ENCODE measurements around the gene L2HGDH. TPM values are rescaled to one million over a fixed set of nuclear protein-coding genes. Genes with fewer than 3 reads are reported as not detected.

Gene L2HGDH
- total RNA-seq, 1 experiment from 2014 or later: 16.9 TPM

DNA sequence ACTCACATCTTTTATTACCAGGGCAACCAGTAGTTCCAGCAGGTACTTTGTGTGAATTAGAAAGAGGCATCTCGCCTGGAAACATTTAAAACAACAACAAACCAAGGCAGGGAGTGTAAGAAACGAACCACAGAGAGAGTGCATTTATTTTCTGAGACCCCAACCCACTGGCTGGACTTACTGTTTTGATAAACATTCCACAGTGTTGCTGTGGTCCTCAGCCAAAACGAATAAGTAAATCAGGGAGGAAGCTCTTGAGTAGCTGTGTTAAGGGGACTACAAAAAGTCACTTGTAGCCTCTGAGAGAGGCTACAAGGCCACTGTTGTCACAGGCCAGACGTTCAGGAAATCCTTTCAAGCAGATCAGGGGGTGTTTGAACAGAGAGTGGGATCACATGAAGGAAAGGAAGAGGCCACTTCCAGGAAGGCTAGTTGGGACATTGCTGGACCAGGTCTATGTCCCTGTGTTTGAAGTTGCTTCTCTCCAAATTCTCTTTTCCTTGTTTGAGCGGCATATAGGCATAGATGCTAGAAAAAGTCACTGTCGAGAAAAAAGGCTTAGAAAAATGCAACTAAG is 33.9 kb upstream of the L2HGDH start:
- H3K36me3 ChIP-seq (ENCODE audit: control insufficient read depth in 1 of 2, insufficient read depth in 2 of 2, low read length in 2 of 2): no peaks in the 10 kb centered on the region
- no peak for TF ChIP-seq POLR2AphosphoS5 (IDR thresholded peaks at IDR 0.05; ENCODE audit: low read depth, low read length)
- no peak for TF ChIP-seq SRF (IDR thresholded peaks at IDR 0.05; ENCODE audit: low read depth)
- no peak for TF ChIP-seq RAD21 (IDR thresholded peaks at IDR 0.05; ENCODE audit: low read depth)
- TF ChIP-seq CEBPB (IDR thresholded peaks at IDR 0.05; ENCODE audit: low read depth): no peak
- TF ChIP-seq SIN3A (IDR thresholded peaks at IDR 0.05; ENCODE audit: low read depth): no peak
- TF ChIP-seq TCF7L2 (IDR thresholded peaks at IDR 0.05; ENCODE audit: borderline replicate concordance, extremely low read depth, insufficient read depth, insufficient read length): no peak
- TF ChIP-seq, protein P1, sequence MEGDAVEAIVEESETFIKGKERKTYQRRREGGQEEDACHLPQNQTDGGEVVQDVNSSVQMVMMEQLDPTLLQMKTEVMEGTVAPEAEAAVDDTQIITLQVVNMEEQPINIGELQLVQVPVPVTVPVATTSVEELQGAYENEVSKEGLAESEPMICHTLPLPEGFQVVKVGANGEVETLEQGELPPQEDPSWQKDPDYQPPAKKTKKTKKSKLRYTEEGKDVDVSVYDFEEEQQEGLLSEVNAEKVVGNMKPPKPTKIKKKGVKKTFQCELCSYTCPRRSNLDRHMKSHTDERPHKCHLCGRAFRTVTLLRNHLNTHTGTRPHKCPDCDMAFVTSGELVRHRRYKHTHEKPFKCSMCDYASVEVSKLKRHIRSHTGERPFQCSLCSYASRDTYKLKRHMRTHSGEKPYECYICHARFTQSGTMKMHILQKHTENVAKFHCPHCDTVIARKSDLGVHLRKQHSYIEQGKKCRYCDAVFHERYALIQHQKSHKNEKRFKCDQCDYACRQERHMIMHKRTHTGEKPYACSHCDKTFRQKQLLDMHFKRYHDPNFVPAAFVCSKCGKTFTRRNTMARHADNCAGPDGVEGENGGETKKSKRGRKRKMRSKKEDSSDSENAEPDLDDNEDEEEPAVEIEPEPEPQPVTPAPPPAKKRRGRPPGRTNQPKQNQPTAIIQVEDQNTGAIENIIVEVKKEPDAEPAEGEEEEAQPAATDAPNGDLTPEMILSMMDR (IDR thresholded peaks at IDR 0.05 in 2 of 3, conservative IDR thresholded peaks at IDR 0.05 in 1 of 3; ENCODE audit: borderline replicate concordance in 1 of 3, insufficient read depth in 1 of 3, low read depth in 2 of 3, low read length in 2 of 3): no peak
- TF ChIP-seq, protein P2, sequence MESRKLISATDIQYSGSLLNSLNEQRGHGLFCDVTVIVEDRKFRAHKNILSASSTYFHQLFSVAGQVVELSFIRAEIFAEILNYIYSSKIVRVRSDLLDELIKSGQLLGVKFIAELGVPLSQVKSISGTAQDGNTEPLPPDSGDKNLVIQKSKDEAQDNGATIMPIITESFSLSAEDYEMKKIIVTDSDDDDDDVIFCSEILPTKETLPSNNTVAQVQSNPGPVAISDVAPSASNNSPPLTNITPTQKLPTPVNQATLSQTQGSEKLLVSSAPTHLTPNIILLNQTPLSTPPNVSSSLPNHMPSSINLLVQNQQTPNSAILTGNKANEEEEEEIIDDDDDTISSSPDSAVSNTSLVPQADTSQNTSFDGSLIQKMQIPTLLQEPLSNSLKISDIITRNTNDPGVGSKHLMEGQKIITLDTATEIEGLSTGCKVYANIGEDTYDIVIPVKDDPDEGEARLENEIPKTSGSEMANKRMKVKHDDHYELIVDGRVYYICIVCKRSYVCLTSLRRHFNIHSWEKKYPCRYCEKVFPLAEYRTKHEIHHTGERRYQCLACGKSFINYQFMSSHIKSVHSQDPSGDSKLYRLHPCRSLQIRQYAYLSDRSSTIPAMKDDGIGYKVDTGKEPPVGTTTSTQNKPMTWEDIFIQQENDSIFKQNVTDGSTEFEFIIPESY (IDR thresholded peaks at IDR 0.05; ENCODE audit: extremely low read depth, insufficient replicate concordance, low read length): no peak
- no peaks in the 10 kb centered on the region for H3K79me2 ChIP-seq (ENCODE audit: insufficient read depth, low read length)
- no peak for DNase-seq (ENCODE audit: low read depth, low spot score)
- H3K9me3 ChIP-seq (ENCODE audit: control insufficient read depth in 1 of 2, insufficient read depth in 1 of 2, low read depth in 1 of 2, low read length in 2 of 2): no peaks in the 10 kb centered on the region
- no peak overlapping the region for H2AFZ ChIP-seq (ENCODE audit: low read depth, low read length, poor library complexity, severe bottlenecking)
- H3K4me3 ChIP-seq (replicated peaks in 1 of 2; ENCODE audit: low read depth in 1 of 2, low read length in 2 of 2): no peak overlapping the region
- H3K9ac ChIP-seq (ENCODE audit: low read length): no peak overlapping the region
- H3K27me3 ChIP-seq (ENCODE audit: insufficient read depth, low read length): no peaks in the 10 kb centered on the region
- no peak for ATAC-seq
- H3K4me2 ChIP-seq (ENCODE audit: low read length): no peak overlapping the region
- no peak overlapping the region for H3K27ac ChIP-seq (ENCODE audit: low read depth, low read length)
- CTCF ChIA-PET: interaction anchor here (1.0 kb wide), 1 partner anchor 14 kb away, joined by 3 read pairs; no protein-coding TSS in a partner anchor
- H3K4me1 ChIP-seq (ENCODE audit: control insufficient read depth in 1 of 2, insufficient read depth in 2 of 2, low read length in 2 of 2): peaks cover 0 to 10% of the 10 kb centered on the region in 2 experiments; a peak in 2 of 4 replicates
- POLR2A ChIA-PET: no interaction called here
- intact Hi-C loops (cut with micrococcal nuclease): no loop called here
- no peaks in the 10 kb centered on the region for H4K20me1 ChIP-seq (ENCODE audit: insufficient read depth)
- RAD21 ChIA-PET (ENCODE audit: low non-redundant PET in 1 of 2, low total read pairs in 2 of 2, uncharacterized antibody in 2 of 2, unreplicated experiment in 2 of 2): no interaction called here
- no TSS peak for BruUV-seq (replicated peaks)
- no peaks in the 10 kb centered on the region for H3K9me2 ChIP-seq (ENCODE audit: insufficient read depth)

All from HCT116 (cell line).